Measurements from ENCODE around the gene SLU7. TPM values are rescaled to one million over a fixed set of nuclear protein-coding genes. Genes with fewer than 3 reads are reported as not detected.
A peak's percentile ranks its signal among the peaks of the same experiment; 100 is the strongest.

SLU7 gene
- total and polyA plus RNA-seq, 2 donors (not counting 3 experiments of a cell fraction or from before 2014, with no cell fraction given) = 10.2 to 48.2 TPM

DNA sequence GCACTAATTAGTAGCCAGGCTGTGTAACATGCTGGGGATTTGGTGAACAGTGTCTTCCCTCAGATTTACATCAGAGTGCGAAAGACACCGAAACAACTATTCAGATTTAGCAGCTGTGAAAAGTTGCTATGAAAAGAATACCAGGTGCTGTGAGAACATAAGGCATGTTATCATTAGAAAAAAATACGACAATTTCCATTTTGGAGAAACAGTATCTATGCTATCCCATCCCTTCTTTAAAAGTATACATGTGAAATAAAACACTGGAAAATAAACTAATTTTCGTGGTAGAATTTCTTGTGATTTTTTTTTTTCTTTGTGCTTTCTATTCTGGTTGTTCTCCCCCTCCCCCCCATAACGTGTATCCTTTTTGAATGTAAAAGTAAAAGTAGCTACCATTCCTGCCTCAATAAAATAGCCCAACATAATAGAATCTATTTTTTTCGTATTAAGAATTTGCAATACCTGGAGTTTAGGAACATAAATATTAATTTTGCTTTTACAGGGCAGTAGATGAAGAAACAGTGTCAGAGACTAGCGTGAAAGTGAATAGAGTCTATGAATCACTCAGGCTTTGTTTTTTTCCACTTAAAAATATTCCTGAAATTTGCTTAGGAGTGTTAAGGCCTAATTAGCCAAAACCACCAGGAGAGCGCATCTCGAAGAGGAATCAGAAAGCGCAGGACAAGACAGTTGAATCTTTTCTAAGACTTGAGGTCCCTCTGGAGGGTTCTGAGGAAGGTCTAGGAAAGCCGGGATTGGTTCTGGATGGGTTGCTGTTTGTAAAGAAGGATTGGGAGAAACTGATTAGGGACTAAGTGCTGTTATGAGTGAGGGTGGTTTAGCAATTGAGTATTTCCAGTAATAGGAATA lies 813 bp upstream of the SLU7 start:
- FAIRE-seq = no peak
- H3K4me1 ChIP-seq (ENCODE audit: control insufficient read depth, extremely low read depth, insufficient read depth, low read length) = peaks cover 47% of the 10 kb centered on the region
- H3K36me3 ChIP-seq (ENCODE audit: control insufficient read depth in 2 of 2, extremely low read depth in 1 of 2, insufficient read depth in 2 of 2, low read length in 2 of 2) = peaks cover 0 to 2% of the 10 kb centered on the region in 2 experiments
- peak overlapping the region; percentile 73 for H3K27ac ChIP-seq (ENCODE audit: insufficient read depth, low read depth, low read length)
- dilution Hi-C loops (cut with MboI; ENCODE audit: extremely low pct_ligation_motif_present, low sequenced_read_pairs) (no loop called here), intact Hi-C loops (cut with micrococcal nuclease) (loop anchor here (1.0 to 2.0 kb wide), 3 partner anchors 19 to 301 kb away; partner anchors contain the start of genes FAM200C and PWWP2A)
- BruUV-seq (replicated peaks) = TSS peak; percentile 14
- H3K9ac ChIP-seq (replicated peaks; ENCODE audit: extremely low read depth, insufficient read depth, low read length) = peak overlapping the region; percentile 84
- peak overlapping the region; percentile 70 to 100 (median 91) for H3K4me3 ChIP-seq (replicated peaks in 1 of 3; ENCODE audit: insufficient read depth in 1 of 3, low read depth in 1 of 3, low read length in 3 of 3)
- ChIA-PET POLR2A (interaction anchor here (0.6 to 1.9 kb wide), 7 partner anchors 17 to 348 kb away, joined by 3 to 10 read pairs (median 4); partner anchors contain the start of gene PWWP2A), CTCF (interaction anchor here (0.6 to 2.8 kb wide), 9 partner anchors 12 to 398 kb away, joined by 3 to 8 read pairs (median 6); partner anchors contain the start of gene FAM200C)
- no peaks in the 10 kb centered on the region for H4K20me1 ChIP-seq (replicated peaks; ENCODE audit: control insufficient read depth, extremely low read depth, insufficient read depth, low read length)
- peak overlapping the region; percentile 76 for H2AFZ ChIP-seq (ENCODE audit: low read depth, low read length)
- H3K9me3 ChIP-seq (replicated peaks; ENCODE audit: control insufficient read depth, insufficient read depth, low read length) = no peaks in the 10 kb centered on the region
- H3K27me3 ChIP-seq (ENCODE audit: control insufficient read depth in 2 of 2, insufficient read depth in 2 of 2, low read length in 2 of 2) = no peaks in the 10 kb centered on the region
- peak overlapping the region; percentile 99 for H3K4me2 ChIP-seq (ENCODE audit: insufficient read depth, low read length)
- H3K79me2 ChIP-seq (ENCODE audit: control insufficient read depth, insufficient read depth, low read length) = peaks cover 57% of the 10 kb centered on the region
- DNase-seq (ENCODE audit: low read depth, low spot score) = no peak
- no peaks in the 10 kb centered on the region for H3K9me1 ChIP-seq (replicated peaks; ENCODE audit: control insufficient read depth, extremely low read depth, insufficient read depth, low read length)
- TF ChIP-seq MYC (IDR thresholded peaks at IDR 0.05; ENCODE audit: low read depth, low read length) (no peak), FOS (IDR thresholded peaks at IDR 0.05; ENCODE audit: borderline replicate concordance, insufficient read depth, low read length) (no peak), POLR2AphosphoS5 (IDR thresholded peaks at IDR 0.05; ENCODE audit: insufficient read depth, low read depth, low read length) (no peak), GATA2 (IDR thresholded peaks at IDR 0.05; ENCODE audit: insufficient read depth, insufficient read length, low read depth, low read length) (no peak), JUN (IDR thresholded peaks at IDR 0.05; ENCODE audit: borderline replicate concordance, insufficient read depth, insufficient read length, low read depth) (no peak), POLR2A (IDR thresholded peaks at IDR 0.05; ENCODE audit: low read depth, low read length) (no peak), EZH2 (IDR thresholded peaks at IDR 0.05; ENCODE audit: borderline replicate concordance, low read depth, low read length, severe bottlenecking) (no peak)
- TF ChIP-seq, protein P1, sequence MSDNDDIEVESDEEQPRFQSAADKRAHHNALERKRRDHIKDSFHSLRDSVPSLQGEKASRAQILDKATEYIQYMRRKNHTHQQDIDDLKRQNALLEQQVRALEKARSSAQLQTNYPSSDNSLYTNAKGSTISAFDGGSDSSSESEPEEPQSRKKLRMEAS (IDR thresholded peaks at IDR 0.05; ENCODE audit: insufficient read depth, insufficient read length) = no peak
- TF ChIP-seq, protein P2, sequence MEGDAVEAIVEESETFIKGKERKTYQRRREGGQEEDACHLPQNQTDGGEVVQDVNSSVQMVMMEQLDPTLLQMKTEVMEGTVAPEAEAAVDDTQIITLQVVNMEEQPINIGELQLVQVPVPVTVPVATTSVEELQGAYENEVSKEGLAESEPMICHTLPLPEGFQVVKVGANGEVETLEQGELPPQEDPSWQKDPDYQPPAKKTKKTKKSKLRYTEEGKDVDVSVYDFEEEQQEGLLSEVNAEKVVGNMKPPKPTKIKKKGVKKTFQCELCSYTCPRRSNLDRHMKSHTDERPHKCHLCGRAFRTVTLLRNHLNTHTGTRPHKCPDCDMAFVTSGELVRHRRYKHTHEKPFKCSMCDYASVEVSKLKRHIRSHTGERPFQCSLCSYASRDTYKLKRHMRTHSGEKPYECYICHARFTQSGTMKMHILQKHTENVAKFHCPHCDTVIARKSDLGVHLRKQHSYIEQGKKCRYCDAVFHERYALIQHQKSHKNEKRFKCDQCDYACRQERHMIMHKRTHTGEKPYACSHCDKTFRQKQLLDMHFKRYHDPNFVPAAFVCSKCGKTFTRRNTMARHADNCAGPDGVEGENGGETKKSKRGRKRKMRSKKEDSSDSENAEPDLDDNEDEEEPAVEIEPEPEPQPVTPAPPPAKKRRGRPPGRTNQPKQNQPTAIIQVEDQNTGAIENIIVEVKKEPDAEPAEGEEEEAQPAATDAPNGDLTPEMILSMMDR (IDR thresholded peaks at IDR 0.05; ENCODE audit: extremely low read depth in 1 of 2, insufficient read depth in 1 of 2, low read depth in 1 of 2, low read length in 2 of 2) = no peak
